Natural killer cell (primary cell): ENCODE results near the gene AKT1. TPM values are rescaled to one million over a fixed set of nuclear protein-coding genes. Genes with fewer than 3 reads are reported as not detected.

Source experiments
- ATAC-seq, 3 donors: fragments of 150-1000 bp in 2 of 3; fragments of 200-7000 bp in 1 of 3; cut with Tn5 transposase; 1 replicate in 1 of 3; 2 replicates in 2 of 3; pipeline ENCODE4 v1.10.0; 2021; ENCODE audit warnings: mild to moderate bottlenecking in 2 of 3, moderate library complexity in 2 of 3
- DNase-seq, 2 donors: peaks; one replicate each; pipeline versions ENCODE4 v3.0.0 to v3.0.0-alpha.2; 2013 to 2021; ENCODE audit warnings: mixed read lengths in 1 of 2
- H3K27ac ChIP-seq: one replicate; pipeline ENCODE4 v1.5.1; 2013; ENCODE audit warnings: mild to moderate bottlenecking, low read length
- H3K27me3 ChIP-seq: one replicate; pipeline ENCODE4 v1.6.1; 2013; ENCODE audit warnings: low read length; ENCODE audit not compliant: control insufficient read depth, insufficient read depth
- H3K36me3 ChIP-seq: one replicate; pipeline ENCODE4 v1.6.1; 2013; ENCODE audit warnings: low read length; ENCODE audit not compliant: control insufficient read depth, insufficient read depth
- H3K4me1 ChIP-seq: one replicate; pipeline ENCODE4 v1.6.1; 2013; ENCODE audit warnings: low read length; ENCODE audit not compliant: control insufficient read depth, insufficient read depth
- H3K4me3 ChIP-seq: one replicate; pipeline ENCODE4 v1.5.1; 2013; ENCODE audit warnings: low read length
- H3K9me3 ChIP-seq: one replicate; pipeline ENCODE4 v1.6.1; 2013; ENCODE audit warnings: low read length; ENCODE audit not compliant: control insufficient read depth, insufficient read depth
- H3K27ac Mint-ChIP-seq, 2 donors: one replicate each; pipeline ENCODE4 v1.8.0; 2022; ENCODE audit warnings: mild to moderate bottlenecking in 2 of 2, mixed read lengths in 2 of 2, moderate library complexity in 1 of 2
- H3K27me3 Mint-ChIP-seq, 2 donors: one replicate each; pipeline ENCODE4 v1.8.0; 2022; ENCODE audit warnings: low read depth in 2 of 2, mixed read lengths in 2 of 2
- H3K36me3 Mint-ChIP-seq: one replicate; pipeline ENCODE4 v1.8.0; 2022; ENCODE audit warnings: mixed read lengths
- H3K4me1 Mint-ChIP-seq, 2 donors: one replicate each; pipeline ENCODE4 v1.8.0; 2022; ENCODE audit warnings: mixed read lengths in 2 of 2
- H3K4me3 Mint-ChIP-seq: one replicate; pipeline ENCODE4 v1.8.0; 2022; ENCODE audit warnings: mild to moderate bottlenecking, moderate library complexity, mixed read lengths
- H3K9me3 Mint-ChIP-seq, 2 donors: one replicate each; pipeline ENCODE4 v1.8.0; 2022; ENCODE audit warnings: mixed read lengths in 2 of 2
- WGBS: methylation state at CpG from one replicate; pipeline ENCODE4 v1.1.7; 2013; ENCODE audit warnings: missing lambda C conversion rate; ENCODE audit not compliant: insufficient coverage; 5-methylcytosine and 5-hydroxymethylcytosine counted together
- intact Hi-C: fragments of 100-400 bp; cut with micrococcal nuclease; formaldehyde crosslinking; loops from one replicate; pipeline ENCODE4 v1.14.2; 2022
- total RNA-seq, 4 donors: library from RNA; stranded (reverse); fragments of 120-200 nt in 1 of 4; gene quantifications; one replicate each; pipeline versions ENCODE4 v1.2.3 to v1.2.4, GENCODE V29; 2013 to 2022
- TF ChIP-seq, protein P1 (sequence below): fragments of 200-600 bp; IDR thresholded peaks from one replicate; pipeline ENCODE4 v1.8.0; 2022; ENCODE audit warnings: antibody characterized with exemption

AKT1 gene
- total RNA-seq, 3 donors from 2014 or later (not counting 1 experiment from before 2014, with no cell fraction given): 152 to 163 (median 153) TPM

DNA sequence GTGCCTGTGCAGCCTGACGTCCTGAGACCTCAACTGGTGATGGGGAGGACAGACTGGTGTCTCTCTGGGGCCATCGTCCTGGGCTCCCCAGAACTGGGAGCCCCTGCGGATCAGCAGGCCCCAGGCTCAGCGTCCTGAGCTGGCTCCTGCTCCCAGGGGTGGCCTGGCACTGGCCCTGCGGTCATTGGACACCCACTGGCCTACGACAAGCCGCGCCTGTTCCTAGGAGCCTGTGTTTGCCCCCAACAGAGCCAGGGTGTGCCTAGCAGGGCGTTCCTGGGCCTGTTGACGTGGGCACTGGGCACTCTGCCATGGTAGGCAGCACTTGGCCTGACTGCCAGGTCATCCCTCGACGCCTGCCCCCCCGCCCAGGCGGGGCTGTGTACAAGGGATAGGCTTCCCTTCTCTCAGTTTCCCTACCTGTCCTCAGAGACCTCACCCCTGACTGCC lies 63.2 kb downstream of the AKT1 start:
- Mint-ChIP-seq H3K27ac (no peak overlapping the region), H3K36me3 (no peaks in the 10 kb centered on the region), H3K9me3 (no peaks in the 10 kb centered on the region), H3K4me1 (peaks cover 0 to 13% of the 10 kb centered on the region in 2 donors), H3K27me3 (peaks cover 0 to 3% of the 10 kb centered on the region in 2 donors), H3K4me3 (no peak overlapping the region)
- H3K4me3 ChIP-seq: no peak overlapping the region
- no peak overlapping the region for H3K27ac ChIP-seq
- DNase-seq (no peak), ATAC-seq (no peak)
- H3K36me3 ChIP-seq: no peaks in the 10 kb centered on the region
- 79% methylated on average over 14 of the region's 14 CpGs for WGBS
- intact Hi-C loops: no loop called here
- H3K9me3 ChIP-seq: no peaks in the 10 kb centered on the region
- no peaks in the 10 kb centered on the region for H3K4me1 ChIP-seq
- H3K27me3 ChIP-seq: no peaks in the 10 kb centered on the region
- TF ChIP-seq, protein P1, sequence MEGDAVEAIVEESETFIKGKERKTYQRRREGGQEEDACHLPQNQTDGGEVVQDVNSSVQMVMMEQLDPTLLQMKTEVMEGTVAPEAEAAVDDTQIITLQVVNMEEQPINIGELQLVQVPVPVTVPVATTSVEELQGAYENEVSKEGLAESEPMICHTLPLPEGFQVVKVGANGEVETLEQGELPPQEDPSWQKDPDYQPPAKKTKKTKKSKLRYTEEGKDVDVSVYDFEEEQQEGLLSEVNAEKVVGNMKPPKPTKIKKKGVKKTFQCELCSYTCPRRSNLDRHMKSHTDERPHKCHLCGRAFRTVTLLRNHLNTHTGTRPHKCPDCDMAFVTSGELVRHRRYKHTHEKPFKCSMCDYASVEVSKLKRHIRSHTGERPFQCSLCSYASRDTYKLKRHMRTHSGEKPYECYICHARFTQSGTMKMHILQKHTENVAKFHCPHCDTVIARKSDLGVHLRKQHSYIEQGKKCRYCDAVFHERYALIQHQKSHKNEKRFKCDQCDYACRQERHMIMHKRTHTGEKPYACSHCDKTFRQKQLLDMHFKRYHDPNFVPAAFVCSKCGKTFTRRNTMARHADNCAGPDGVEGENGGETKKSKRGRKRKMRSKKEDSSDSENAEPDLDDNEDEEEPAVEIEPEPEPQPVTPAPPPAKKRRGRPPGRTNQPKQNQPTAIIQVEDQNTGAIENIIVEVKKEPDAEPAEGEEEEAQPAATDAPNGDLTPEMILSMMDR: no peak

DNA sequence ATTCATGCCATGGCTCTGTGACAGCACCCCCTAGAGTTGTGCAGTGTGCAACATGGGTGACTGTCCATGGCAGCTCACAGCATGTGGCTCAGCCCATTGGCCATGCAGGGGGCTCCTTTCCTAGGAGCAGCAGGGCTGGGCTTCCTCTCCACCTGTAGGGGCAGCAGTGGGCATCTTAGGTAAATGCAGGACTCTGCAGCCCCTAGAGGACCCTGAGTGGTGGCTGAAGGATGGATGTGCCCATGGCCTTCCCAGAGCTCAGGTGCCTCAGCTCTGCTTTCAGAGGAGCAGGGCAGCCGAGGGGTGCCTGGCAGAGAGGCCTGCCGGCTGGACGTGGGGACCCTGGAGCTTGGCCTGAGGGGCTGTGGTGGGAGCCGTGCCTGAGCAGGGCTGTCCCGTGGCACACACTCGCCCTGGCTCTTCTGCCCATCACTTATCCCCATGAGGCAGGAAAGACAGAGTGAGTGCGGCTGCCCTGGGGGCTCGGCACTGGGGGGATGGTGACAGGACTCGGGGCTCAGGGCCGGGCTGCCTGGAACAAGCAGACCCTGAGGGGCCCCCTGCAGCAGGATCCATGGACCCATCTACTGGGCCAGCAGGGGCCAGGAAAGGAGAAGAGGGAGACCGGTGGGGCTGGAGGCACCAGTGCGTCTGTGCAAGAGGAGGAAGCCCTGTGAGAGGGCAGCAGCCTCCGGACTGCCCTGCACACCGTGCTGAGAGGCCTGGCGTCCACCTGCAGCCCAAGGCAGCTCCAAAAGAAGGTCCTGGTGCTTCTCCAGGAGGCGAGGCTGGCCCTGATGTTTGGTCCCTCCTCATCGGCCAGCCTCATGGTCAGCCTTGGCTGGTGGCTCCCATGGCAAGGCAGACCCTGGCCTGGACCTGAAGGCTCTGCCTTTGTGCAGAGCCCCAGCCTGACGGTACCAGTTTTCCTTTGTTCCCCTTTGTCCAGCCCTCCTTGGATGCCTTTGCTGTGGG lies 63.9 kb downstream of the AKT1 start:
- Histone ChIP-seq H3K27me3 (no peaks in the 10 kb centered on the region), H3K36me3 (no peaks in the 10 kb centered on the region), H3K27ac (no peak overlapping the region), H3K4me1 (no peaks in the 10 kb centered on the region), H3K4me3 (no peak overlapping the region), H3K9me3 (no peaks in the 10 kb centered on the region)
- no peak overlapping the region for H3K4me3 Mint-ChIP-seq
- ATAC-seq: no peak
- H3K27ac Mint-ChIP-seq: no peak overlapping the region
- DNase-seq: no peak
- H3K36me3 Mint-ChIP-seq: no peaks in the 10 kb centered on the region
- peaks cover 0 to 5% of the 10 kb centered on the region in 2 donors for H3K27me3 Mint-ChIP-seq
- H3K4me1 Mint-ChIP-seq: peaks cover 0 to 17% of the 10 kb centered on the region in 2 donors
- 90% methylated on average over 18 of the region's 18 CpGs for WGBS
- no peaks in the 10 kb centered on the region for H3K9me3 Mint-ChIP-seq
- TF ChIP-seq, protein P1: no peak
- intact Hi-C loops: no loop called here

DNA sequence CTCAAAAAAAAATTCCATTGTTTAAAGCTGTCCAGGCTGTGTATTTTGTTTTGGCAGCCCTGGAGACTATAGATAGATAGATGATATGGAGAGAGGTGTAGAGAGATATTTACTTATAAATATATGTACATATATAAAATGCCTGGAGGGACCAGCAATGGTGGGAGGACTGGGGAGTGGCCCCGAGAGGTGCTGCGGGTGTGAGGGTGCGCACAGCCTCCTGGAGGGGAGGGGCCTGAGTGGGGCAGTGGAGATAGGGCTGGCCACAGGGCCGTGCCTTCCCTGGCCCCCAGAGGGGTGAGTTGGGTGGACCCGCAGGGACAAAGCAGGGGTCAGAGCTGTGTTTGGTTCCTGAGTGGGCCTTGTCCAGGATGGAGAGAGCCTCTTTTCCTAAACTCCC lies 65.1 kb downstream of the AKT1 start:
- H3K4me3 ChIP-seq: no peak overlapping the region
- WGBS: 92% methylated on average over 5 of the region's 5 CpGs
- peaks cover 0 to 5% of the 10 kb centered on the region in 2 donors for H3K27me3 Mint-ChIP-seq
- DNase-seq (no peak), ATAC-seq (no peak)
- H3K4me1 ChIP-seq: no peaks in the 10 kb centered on the region
- H3K27me3 ChIP-seq: no peaks in the 10 kb centered on the region
- H3K36me3 Mint-ChIP-seq: no peaks in the 10 kb centered on the region
- no peak overlapping the region for H3K27ac Mint-ChIP-seq
- no peaks in the 10 kb centered on the region for H3K9me3 Mint-ChIP-seq
- intact Hi-C loops: no loop called here
- TF ChIP-seq, protein P1: no peak
- H3K4me3 Mint-ChIP-seq: no peak overlapping the region
- no peaks in the 10 kb centered on the region for H3K36me3 ChIP-seq
- H3K4me1 Mint-ChIP-seq: peaks cover 0 to 14% of the 10 kb centered on the region in 2 donors
- no peaks in the 10 kb centered on the region for H3K9me3 ChIP-seq
- no peak overlapping the region for H3K27ac ChIP-seq
